Lower leg skin (tissue), 3 donors: ENCODE results near the gene MTF2.

Experiments used
- CTCF ChIP-seq, 3 donors: fragments of 450-650 bp; IDR thresholded peaks; one replicate each; pipeline ENCODE4 v1.5.1; 2016; ENCODE audit warnings: antibody characterized with exemption in 3 of 3, mild to moderate bottlenecking in 3 of 3, moderate library complexity in 2 of 3
- POLR2A ChIP-seq, 2 donors: fragments of 450-650 bp; IDR thresholded peaks; one replicate each; pipeline ENCODE4 v1.6.1; 2016 to 2017; ENCODE audit warnings: antibody characterized with exemption in 2 of 2, mild to moderate bottlenecking in 1 of 2, moderate library complexity in 1 of 2

GRCh38 chr1:93171549-93172034, 92.5 kb downstream of the MTF2 start:
- no peak for TF ChIP-seq CTCF (IDR thresholded peaks at IDR 0.05)
- TF ChIP-seq POLR2A (IDR thresholded peaks at IDR 0.05): no peak
